ENCODE measurements around the gene MAPK8IP1.

The MAPK8IP1 gene

GRCh38 chr11:45880772-45881570 is 4.5 kb upstream of the MAPK8IP1 start:
- Histone ChIP-seq H3K9me3 (ENCODE audit: control insufficient read depth in 1 of 2, low read length in 2 of 2) (no peaks in the 10 kb centered on the region), H3K4me1 (ENCODE audit: control insufficient read depth in 1 of 2, insufficient read depth in 2 of 2, low read length in 2 of 2) (peaks cover 0 to 25% of the 10 kb centered on the region in 2 donors), H3K4me3 (ENCODE audit: low read depth in 1 of 2, low read length in 2 of 2) (no peak overlapping the region), H3K27ac (ENCODE audit: low read length) (no peak overlapping the region), H3K27me3 (ENCODE audit: low read depth, low read length) (no peaks in the 10 kb centered on the region), H3K36me3 (ENCODE audit: control insufficient read depth in 1 of 2, insufficient read depth in 2 of 2, low read length in 2 of 2) (peaks cover 39 to 52% of the 10 kb centered on the region in 2 donors)

GRCh38 chr11:45881708-45882368 is 3.6 kb upstream of the MAPK8IP1 start:
- H3K27me3 ChIP-seq (ENCODE audit: low read depth, low read length) = no peaks in the 10 kb centered on the region
- H3K4me3 ChIP-seq (ENCODE audit: low read depth in 1 of 2, low read length in 2 of 2) = no peak overlapping the region
- H3K9me3 ChIP-seq (ENCODE audit: control insufficient read depth in 1 of 2, low read length in 2 of 2) = no peaks in the 10 kb centered on the region
- H3K4me1 ChIP-seq (ENCODE audit: control insufficient read depth in 1 of 2, insufficient read depth in 2 of 2, low read length in 2 of 2) = peaks cover 0 to 27% of the 10 kb centered on the region in 2 donors
- no peak overlapping the region for H3K27ac ChIP-seq (ENCODE audit: low read length)
- peaks cover 32 to 44% of the 10 kb centered on the region in 2 donors for H3K36me3 ChIP-seq (ENCODE audit: control insufficient read depth in 1 of 2, insufficient read depth in 2 of 2, low read length in 2 of 2)

- H3K9me3 ChIP-seq (ENCODE audit: control insufficient read depth in 1 of 2, low read length in 2 of 2) = no peaks in the 10 kb centered on the region
- peaks cover 0 to 27% of the 10 kb centered on the region in 2 donors for H3K4me1 ChIP-seq (ENCODE audit: control insufficient read depth in 1 of 2, insufficient read depth in 2 of 2, low read length in 2 of 2)
- H3K4me3 ChIP-seq (ENCODE audit: low read depth in 1 of 2, low read length in 2 of 2) = peak overlapping the region in 1 of 2 donors; percentile 44
- H3K36me3 ChIP-seq (ENCODE audit: control insufficient read depth in 1 of 2, insufficient read depth in 2 of 2, low read length in 2 of 2) = peaks cover 17 to 23% of the 10 kb centered on the region in 2 donors
- no peak overlapping the region for H3K27ac ChIP-seq (ENCODE audit: low read length)
- no peaks in the 10 kb centered on the region for H3K27me3 ChIP-seq (ENCODE audit: low read depth, low read length)
These were observed 760 bp upstream of the MAPK8IP1 start for GRCh38 chr11:45884596-45885185.

DNA sequence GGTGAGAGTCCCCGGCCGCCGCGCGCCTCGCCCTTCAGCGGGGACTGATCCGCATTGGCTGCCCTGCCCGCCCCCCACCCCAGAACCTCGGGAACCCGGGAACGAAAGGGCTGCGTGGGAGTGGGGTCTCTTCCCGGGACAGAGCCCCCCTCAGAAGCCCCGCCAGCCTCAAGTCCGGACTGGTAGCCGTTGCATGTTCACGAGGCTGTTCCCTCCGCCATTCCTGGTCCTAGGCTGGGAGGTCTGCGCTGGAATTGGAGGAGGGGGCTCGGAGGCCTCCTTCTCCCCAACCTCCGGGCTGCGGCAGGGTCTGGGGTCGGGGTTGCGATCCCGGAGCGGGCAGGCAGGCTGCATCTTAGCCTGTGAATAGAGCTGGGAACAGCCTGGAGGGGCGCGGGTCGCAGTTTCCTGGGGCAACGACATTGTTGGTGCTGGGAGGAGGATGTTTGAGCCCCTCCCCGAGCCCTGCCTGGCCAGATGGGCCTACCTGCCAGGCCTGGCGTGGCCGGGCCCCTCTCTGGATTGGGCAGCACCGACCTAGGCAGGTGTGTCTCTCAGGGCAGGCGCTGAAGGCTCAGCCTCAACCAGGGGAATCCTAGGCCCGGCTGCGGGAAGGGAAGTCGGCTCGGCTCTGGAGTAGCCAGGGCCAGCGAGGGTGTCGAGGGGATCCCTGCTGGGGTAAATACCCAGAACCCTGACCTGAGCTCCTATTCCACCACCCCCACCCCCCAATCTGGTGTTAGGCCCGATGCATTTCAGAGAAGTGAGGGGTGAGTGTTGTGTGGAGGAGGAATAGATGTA is 670 bp downstream of the MAPK8IP1 start:
- Histone ChIP-seq H3K4me3 (ENCODE audit: low read depth in 1 of 2, low read length in 2 of 2) (peak overlapping the region; percentile 16 to 65), H3K36me3 (ENCODE audit: control insufficient read depth in 1 of 2, insufficient read depth in 2 of 2, low read length in 2 of 2) (peaks cover 9 to 12% of the 10 kb centered on the region in 2 donors), H3K27ac (ENCODE audit: low read length) (no peak overlapping the region), H3K27me3 (ENCODE audit: low read depth, low read length) (no peaks in the 10 kb centered on the region), H3K9me3 (ENCODE audit: control insufficient read depth in 1 of 2, low read length in 2 of 2) (no peaks in the 10 kb centered on the region), H3K4me1 (ENCODE audit: control insufficient read depth in 1 of 2, insufficient read depth in 2 of 2, low read length in 2 of 2) (peaks cover 0 to 18% of the 10 kb centered on the region in 2 donors)

DNA sequence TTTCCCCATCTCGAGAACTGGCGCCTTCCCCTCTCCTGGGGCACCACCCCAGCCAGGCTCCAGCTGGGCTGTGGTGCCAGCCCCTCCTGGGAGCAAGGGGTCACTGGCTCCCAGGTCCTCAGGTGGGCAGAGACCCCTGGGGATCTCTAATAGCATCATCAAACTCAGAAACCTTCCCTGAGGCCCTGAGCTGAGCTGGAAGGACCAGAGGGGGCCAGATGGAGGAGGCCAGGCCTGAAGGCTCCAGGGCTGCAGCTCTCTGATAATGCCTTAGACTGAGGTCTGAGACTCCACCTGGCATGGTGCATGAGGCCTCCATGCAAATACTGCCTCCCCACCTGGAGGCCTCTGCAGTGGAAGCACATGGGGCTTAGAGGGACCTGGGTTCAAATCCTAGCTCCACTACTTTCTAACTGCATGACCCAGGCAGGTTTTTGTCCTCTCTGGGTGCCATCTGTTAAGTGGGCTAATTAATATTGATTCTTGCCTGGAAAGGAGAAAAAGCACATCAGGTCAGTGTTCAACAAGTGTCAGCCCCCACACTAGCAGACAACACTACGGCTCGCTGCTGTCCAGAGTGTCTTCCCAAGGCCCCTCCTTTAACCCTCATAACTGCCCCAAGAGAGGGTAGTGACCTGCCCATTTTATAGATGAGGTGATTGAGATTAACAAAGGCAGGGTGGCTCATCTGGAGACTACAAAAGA is 1.5 kb downstream of the MAPK8IP1 start:
- no peak overlapping the region for H3K4me3 ChIP-seq (ENCODE audit: low read depth in 1 of 2, low read length in 2 of 2)
- H3K36me3 ChIP-seq (ENCODE audit: control insufficient read depth in 1 of 2, insufficient read depth in 2 of 2, low read length in 2 of 2) = peaks cover under 1 to 4% of the 10 kb centered on the region in 2 donors
- H3K4me1 ChIP-seq (ENCODE audit: control insufficient read depth in 1 of 2, insufficient read depth in 2 of 2, low read length in 2 of 2) = peaks cover 0 to 10% of the 10 kb centered on the region in 2 donors
- no peak overlapping the region for H3K27ac ChIP-seq (ENCODE audit: low read length)
- no peaks in the 10 kb centered on the region for H3K9me3 ChIP-seq (ENCODE audit: control insufficient read depth in 1 of 2, low read length in 2 of 2)
- H3K27me3 ChIP-seq (ENCODE audit: low read depth, low read length) = no peaks in the 10 kb centered on the region

- no peaks in the 10 kb centered on the region for H3K36me3 ChIP-seq (ENCODE audit: control insufficient read depth in 1 of 2, insufficient read depth in 2 of 2, low read length in 2 of 2)
- H3K4me1 ChIP-seq (ENCODE audit: control insufficient read depth in 1 of 2, insufficient read depth in 2 of 2, low read length in 2 of 2) = peaks cover 0 to 9% of the 10 kb centered on the region in 2 donors
- H3K4me3 ChIP-seq (ENCODE audit: low read depth in 1 of 2, low read length in 2 of 2) = no peak overlapping the region
- H3K27me3 ChIP-seq (ENCODE audit: low read depth, low read length) = no peaks in the 10 kb centered on the region
- no peak overlapping the region for H3K27ac ChIP-seq (ENCODE audit: low read length)
- H3K9me3 ChIP-seq (ENCODE audit: control insufficient read depth in 1 of 2, low read length in 2 of 2) = no peaks in the 10 kb centered on the region
These were observed 2.1 kb downstream of the MAPK8IP1 start for GRCh38 chr11:45887587-45887986.

GRCh38 chr11:45889555-45889954 is 4.1 kb downstream of the MAPK8IP1 start:
- no peaks in the 10 kb centered on the region for H3K36me3 ChIP-seq (ENCODE audit: control insufficient read depth in 1 of 2, insufficient read depth in 2 of 2, low read length in 2 of 2)
- H3K4me3 ChIP-seq (ENCODE audit: low read depth in 1 of 2, low read length in 2 of 2) = no peak overlapping the region
- H3K27me3 ChIP-seq (ENCODE audit: low read depth, low read length) = no peaks in the 10 kb centered on the region
- no peaks in the 10 kb centered on the region for H3K9me3 ChIP-seq (ENCODE audit: control insufficient read depth in 1 of 2, low read length in 2 of 2)
- H3K27ac ChIP-seq (ENCODE audit: low read length) = no peak overlapping the region
- H3K4me1 ChIP-seq (ENCODE audit: control insufficient read depth in 1 of 2, insufficient read depth in 2 of 2, low read length in 2 of 2) = peaks cover 0 to 9% of the 10 kb centered on the region in 2 donors

GRCh38 chr11:45889966-45890365 is 4.5 kb downstream of the MAPK8IP1 start:
- Histone ChIP-seq H3K9me3 (ENCODE audit: control insufficient read depth in 1 of 2, low read length in 2 of 2) (no peaks in the 10 kb centered on the region), H3K36me3 (ENCODE audit: control insufficient read depth in 1 of 2, insufficient read depth in 2 of 2, low read length in 2 of 2) (no peaks in the 10 kb centered on the region), H3K27me3 (ENCODE audit: low read depth, low read length) (no peaks in the 10 kb centered on the region), H3K4me1 (ENCODE audit: control insufficient read depth in 1 of 2, insufficient read depth in 2 of 2, low read length in 2 of 2) (peaks cover 0 to 9% of the 10 kb centered on the region in 2 donors), H3K4me3 (ENCODE audit: low read depth in 1 of 2, low read length in 2 of 2) (no peak overlapping the region), H3K27ac (ENCODE audit: low read length) (no peak overlapping the region)

DNA sequence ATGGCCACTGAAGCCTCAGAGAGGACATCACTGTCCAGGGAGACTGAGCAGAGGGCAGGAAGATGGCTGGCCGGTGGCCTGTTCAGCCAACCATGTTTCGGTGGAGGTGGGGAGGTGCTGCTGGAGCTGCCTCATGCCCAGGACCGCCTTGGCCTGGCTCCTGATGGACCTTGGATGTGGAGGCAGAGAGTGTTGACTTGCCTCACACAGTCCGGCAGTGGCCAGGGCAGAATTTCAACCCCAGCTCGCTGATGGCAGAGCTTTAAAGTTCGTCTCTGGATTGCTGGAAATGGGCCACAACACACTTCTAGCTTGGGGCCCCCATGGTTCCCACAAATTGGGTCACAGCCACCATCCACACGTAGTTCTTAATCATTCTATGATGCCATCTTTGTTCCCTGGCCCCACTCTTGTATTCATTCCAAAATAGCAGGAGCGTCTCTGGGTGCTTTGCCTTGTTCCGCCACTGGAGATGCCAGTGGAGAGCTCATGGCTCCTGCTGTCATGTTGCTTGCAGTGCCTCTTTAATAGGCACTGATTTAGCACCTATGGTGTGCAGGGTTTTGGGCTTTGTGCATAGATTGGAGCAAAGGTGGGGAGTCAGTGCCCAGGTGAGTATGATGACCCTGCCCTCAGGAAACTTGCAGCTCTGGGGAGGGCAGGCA is 5.6 kb downstream of the MAPK8IP1 start:
- Histone ChIP-seq H3K4me1 (ENCODE audit: control insufficient read depth in 1 of 2, insufficient read depth in 2 of 2, low read length in 2 of 2) (peaks cover 0 to 2% of the 10 kb centered on the region in 2 donors), H3K9me3 (ENCODE audit: control insufficient read depth in 1 of 2, low read length in 2 of 2) (no peaks in the 10 kb centered on the region), H3K36me3 (ENCODE audit: control insufficient read depth in 1 of 2, insufficient read depth in 2 of 2, low read length in 2 of 2) (no peaks in the 10 kb centered on the region), H3K27me3 (ENCODE audit: low read depth, low read length) (peaks cover 4% of the 10 kb centered on the region), H3K27ac (ENCODE audit: low read length) (no peak overlapping the region), H3K4me3 (ENCODE audit: low read depth in 1 of 2, low read length in 2 of 2) (no peak overlapping the region)

DNA sequence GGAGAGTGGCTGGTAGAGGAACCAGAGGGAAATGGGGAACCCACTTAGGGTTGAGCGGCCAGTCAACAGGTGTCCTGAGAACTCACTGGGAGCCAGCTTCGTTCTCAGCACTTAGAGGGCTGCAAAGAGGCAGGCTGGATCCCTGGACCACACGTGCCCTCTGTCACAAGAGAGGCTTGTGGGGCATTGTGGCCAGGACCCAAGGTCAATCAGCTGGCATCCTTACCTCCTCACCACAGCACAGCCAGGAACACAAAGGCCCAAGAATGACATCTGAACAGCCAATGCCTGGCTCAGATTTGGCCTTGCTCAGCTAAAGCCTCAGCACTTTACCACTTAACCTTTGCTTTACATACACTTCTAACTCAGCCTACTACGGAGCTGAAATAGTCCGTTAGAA is 7.4 kb downstream of the MAPK8IP1 start:
- Histone ChIP-seq H3K27me3 (ENCODE audit: low read depth, low read length) (peaks cover 8% of the 10 kb centered on the region), H3K36me3 (ENCODE audit: control insufficient read depth in 1 of 2, insufficient read depth in 2 of 2, low read length in 2 of 2) (no peaks in the 10 kb centered on the region), H3K27ac (ENCODE audit: low read length) (no peak overlapping the region), H3K4me1 (ENCODE audit: control insufficient read depth in 1 of 2, insufficient read depth in 2 of 2, low read length in 2 of 2) (no peaks in the 10 kb centered on the region), H3K9me3 (ENCODE audit: control insufficient read depth in 1 of 2, low read length in 2 of 2) (no peaks in the 10 kb centered on the region), H3K4me3 (ENCODE audit: low read depth in 1 of 2, low read length in 2 of 2) (no peak overlapping the region)

Data from muscle layer of duodenum (tissue), 2 donors.